Stomach (tissue), 4 donors: ENCODE results near the gene KDM2A.
"Not testable (repeated sequence)": the region's sequence is repeated elsewhere in the genome, so short reads cannot be mapped to it uniquely, and the experiment has no call there.

Experiments used
- CTCF ChIP-seq, 7 experiments: fragments of 450-650 bp in 4 of 7; fragments of 200-600 bp in 3 of 7; sonication (generic) in 3 of 7; IDR thresholded peaks; one replicate each; pipeline ENCODE4 v1.5.1; 2016 to 2019; ENCODE audit warnings: antibody characterized with exemption in 7 of 7, control low read depth in 2 of 7, mild to moderate bottlenecking in 1 of 7
- EP300 ChIP-seq: sonication (generic); formaldehyde crosslinking; IDR thresholded peaks from one replicate; pipeline ENCODE4 v1.6.1; 2017; ENCODE audit warnings: antibody characterized with exemption
- POLR2A ChIP-seq, 4 donors: fragments of 450-650 bp; IDR thresholded peaks; one replicate each; pipeline ENCODE4 v1.6.1; 2016; ENCODE audit warnings: antibody characterized with exemption in 4 of 4, control low read depth in 2 of 4, mild to moderate bottlenecking in 1 of 4, moderate library complexity in 1 of 4
- POLR2AphosphoS5 ChIP-seq, 3 donors: sonication (generic); formaldehyde crosslinking; IDR thresholded peaks; one replicate each; pipeline ENCODE4 v1.6.1; 2016; ENCODE audit warnings: antibody characterized with exemption in 3 of 3

GRCh38 chr11:67168911-67169310 is 49.8 kb downstream of the KDM2A start:
- not testable (repeated sequence) for TF ChIP-seq EP300; CTCF (IDR thresholded peaks at IDR 0.05); POLR2AphosphoS5 (IDR thresholded peaks at IDR 0.05); POLR2A (IDR thresholded peaks at IDR 0.05)
